Heart left ventricle (tissue), 16 donors: ENCODE measurements around the gene TRPM2. TPM values are rescaled to one million over a fixed set of nuclear protein-coding genes. Genes with fewer than 3 reads are reported as not detected.

Source experiments
- ATAC-seq, 4 donors: fragments of 200-7000 bp; cut with Tn5 transposase; one replicate each; pipeline ENCODE4 v1.9.1; 2020 to 2022; ENCODE audit warnings: moderate library complexity in 4 of 4, mild to moderate bottlenecking in 3 of 4, moderate number of reproducible peaks in 1 of 4
- DNase-seq, 5 donors: peaks; one replicate each; pipeline ENCODE4 v3.0.0-alpha.2; 2020
- H3K27ac ChIP-seq, 12 donors: fragments of 200-600 bp; sonication (generic) in 4 of 12; one replicate each; pipeline versions ENCODE4 v1.5.0 to v1.8.0; 2016 to 2022; ENCODE audit warnings: mild to moderate bottlenecking in 2 of 12
- H3K27me3 ChIP-seq, 9 donors: fragments of 200-600 bp; sonication (generic) in 2 of 9; one replicate each; pipeline versions ENCODE4 v1.5.1 to v1.8.0; 2016 to 2022; ENCODE audit warnings: mild to moderate bottlenecking in 3 of 9
- H3K36me3 ChIP-seq, 9 donors: fragments of 200-600 bp; sonication (generic) in 2 of 9; one replicate each; pipeline versions ENCODE4 v1.5.0 to v1.8.0; 2018 to 2022; ENCODE audit warnings: mild to moderate bottlenecking in 2 of 9
- H3K4me1 ChIP-seq, 12 donors: fragments of 200-600 bp; sonication (generic) in 4 of 12; one replicate each; pipeline versions ENCODE4 v1.5.0 to v1.8.0; 2016 to 2022; ENCODE audit warnings: mild to moderate bottlenecking in 3 of 12
- H3K4me3 ChIP-seq, 12 donors: fragments of 200-600 bp; sonication (generic) in 4 of 12; one replicate each; pipeline versions ENCODE4 v1.5.0 to v1.8.0; 2017 to 2022; ENCODE audit warnings: mild to moderate bottlenecking in 9 of 12, moderate library complexity in 4 of 12
- H3K9me3 ChIP-seq, 12 donors: fragments of 200-600 bp; sonication (generic) in 4 of 12; one replicate each; pipeline versions ENCODE4 v1.5.0 to v1.8.0; 2016 to 2022; ENCODE audit warnings: mild to moderate bottlenecking in 1 of 12
- CTCF ChIP-seq, 12 donors: fragments of 200-600 bp; sonication (generic) in 4 of 12; IDR thresholded peaks; one replicate each; pipeline versions ENCODE4 v1.5.0 to v1.8.0; 2018 to 2022; ENCODE audit warnings: antibody characterized with exemption in 12 of 12, mild to moderate bottlenecking in 5 of 12
- POLR2A ChIP-seq, 2 donors: fragments of 450-650 bp; IDR thresholded peaks; one replicate each; pipeline ENCODE4 v1.6.1; 2017; ENCODE audit warnings: antibody characterized with exemption in 2 of 2, mild to moderate bottlenecking in 2 of 2, moderate library complexity in 2 of 2
- WGBS, 4 donors: extraction: QIAGEN DNeasy Blood & Tissue Kit in 2 of 4; methylation state at CpG; one replicate each; pipeline versions ENCODE4 v1.1.5 to v1.1.7; 2013 to 2018; 5-methylcytosine and 5-hydroxymethylcytosine counted together
- intact Hi-C, 10 donors: fragments of 100-400 bp; cut with DNase I; formaldehyde crosslinking; loops; one replicate each; pipeline versions ENCODE4 v1.11.1 to v1.14.2; 2022
- polyA plus RNA-seq, 2 donors: library from polyadenylated mRNA; stranded (reverse); fragments of 200-250 nt; gene quantifications; one replicate each; pipeline ENCODE4 v1.2.3, GENCODE V29; 2013
- total RNA-seq, 9 donors: library from RNA; depleted of rRNA in 2 of 9; stranded (reverse); fragments of >200 nt in 2 of 9; fragmentation: NEBNext Ultra II Directional in 3 of 9; extraction: Animal tissue kit (Norgen Biotek cat#: 25700) in 3 of 9; gene quantifications; one replicate each; pipeline versions ENCODE4 v1.1.0 to v1.2.4, GENCODE V29; 2016 to 2023
- donor health status: ischemic (EF 13 %, LVEDD 7.1; RV severe dilation, severe dysfunction).
- donor health status: healthy with polysubstance abuse.
- donor health status: DM: no; HTN: yes; CAD: no.
- donor health status: DM: no; HTN: no; CAD: no.
- donor health status: ischemic (EF 25% LVEDD 6.9; RV normal size, moderate dysfunction).
- donor health status: ischemic (EF 25% LVEDD 5.7; RV mildly dilated, moderate dysfunction).
- donor health status: healthy.
- donor health status: DM: yes; HTN: yes; CAD: no.
- donor health status: ischemic (EF 35%, LVEDD 5.7; RV mildly dilated, moderate dysfunction).
- donor health status: nonischemic (EF 11% LVEDD 7.7; RV severe dilation, severe dysfunction).
- donor health status: DM: yes; HTN: yes; CAD: no.
- donor health status: PGD.
- donor health status: ischemic (EF 29% LVEDD 5.4; RV normal size, mild dysfunction).
- donor health status: nonischemic (EF 23%, LVEDD 6.1; RV moderate dilation, normal function).

Gene TRPM2
- total and polyA plus RNA-seq, 11 donors = 0.66 to 20.5 (median 1.2) TPM

GRCh38 chr21:44433791-44434567, 80.6 kb downstream of the TRPM2 start:
- ATAC-seq (no peak), DNase-seq (peak in 1 of 5 donors; percentile 47)
- no peaks in the 10 kb centered on the region for H3K27me3 ChIP-seq
- intact Hi-C loops = no loop called here
- peaks cover 0 to 12% (median 2%) of the 10 kb centered on the region in 12 donors for H3K4me1 ChIP-seq
- peaks cover 0 to 24% (median 10%) of the 10 kb centered on the region in 12 donors for H3K9me3 ChIP-seq
- H3K4me3 ChIP-seq = no peak overlapping the region
- peaks cover 0 to 23% (median 0%) of the 10 kb centered on the region in 9 donors for H3K36me3 ChIP-seq
- WGBS, 4 donors = 90 to 94% (median 93%) methylated on average over 39 of the region's 39 CpGs
- TF ChIP-seq POLR2A (IDR thresholded peaks at IDR 0.05) (no peak), CTCF (IDR thresholded peaks at IDR 0.05) (no peak)
- no peak overlapping the region for H3K27ac ChIP-seq

- no peak overlapping the region for H3K4me3 ChIP-seq
- WGBS, 4 donors = 40 to 84% (median 81%) methylated on average over 2 to 13 of the region's 13 CpGs
- H3K9me3 ChIP-seq = peaks cover 0 to 18% (median 6%) of the 10 kb centered on the region in 12 donors
- H3K36me3 ChIP-seq = peaks cover 0 to 26% (median 0%) of the 10 kb centered on the region in 9 donors
- peaks cover 0 to 17% (median 2%) of the 10 kb centered on the region in 12 donors for H3K4me1 ChIP-seq
- H3K27ac ChIP-seq = no peak overlapping the region
- peak in 2 of 5 donors; percentile 10 to 16 for DNase-seq
- ATAC-seq = no peak
- no peak for TF ChIP-seq CTCF (IDR thresholded peaks at IDR 0.05)
- TF ChIP-seq POLR2A (IDR thresholded peaks at IDR 0.05) = no peak
- intact Hi-C loops = no loop called here
- no peaks in the 10 kb centered on the region for H3K27me3 ChIP-seq
These were observed 81.1 kb downstream of the TRPM2 start for GRCh38 chr21:44434568-44434925.

- peaks cover 0 to 13% (median 1%) of the 10 kb centered on the region in 12 donors for H3K9me3 ChIP-seq
- WGBS, 4 donors = 86 to 92% (median 88%) methylated on average over 25 to 28 of the region's 28 CpGs
- DNase-seq (peak in 2 of 5 donors; percentile 11 to 40), ATAC-seq (no peak)
- no peaks in the 10 kb centered on the region for H3K27me3 ChIP-seq
- H3K27ac ChIP-seq = no peak overlapping the region
- peaks cover 0 to 17% (median 2%) of the 10 kb centered on the region in 12 donors for H3K4me1 ChIP-seq
- intact Hi-C loops = loop anchor here in 1 of 10 donors (5.0 kb wide), 1 partner anchor 48 kb away; no protein-coding TSS in a partner anchor
- TF ChIP-seq CTCF (IDR thresholded peaks at IDR 0.05) = no peak
- no peak for TF ChIP-seq POLR2A (IDR thresholded peaks at IDR 0.05)
- H3K4me3 ChIP-seq = no peak overlapping the region
- peaks cover 0 to 28% (median 0%) of the 10 kb centered on the region in 9 donors for H3K36me3 ChIP-seq
These were observed 81.7 kb downstream of the TRPM2 start for GRCh38 chr21:44434936-44435635.

- DNase-seq (peak in 2 of 5 donors; percentile 12 to 30), ATAC-seq (no peak)
- intact Hi-C loops = loop anchor here in 1 of 10 donors (5.0 kb wide), 1 partner anchor 49 kb away; no protein-coding TSS in a partner anchor
- Histone ChIP-seq H3K9me3 (peaks cover 0 to 6% (median 0%) of the 10 kb centered on the region in 12 donors), H3K27me3 (no peaks in the 10 kb centered on the region), H3K4me3 (no peak overlapping the region), H3K36me3 (peaks cover 0 to 32% (median 0%) of the 10 kb centered on the region in 9 donors), H3K4me1 (peaks cover 0 to 17% (median 2%) of the 10 kb centered on the region in 12 donors), H3K27ac (no peak overlapping the region)
- WGBS, 4 donors = 92 to 96% (median 93%) methylated on average over 11 to 13 of the region's 13 CpGs
- TF ChIP-seq POLR2A (IDR thresholded peaks at IDR 0.05) (no peak), CTCF (IDR thresholded peaks at IDR 0.05) (no peak)
These were observed 82.7 kb downstream of the TRPM2 start for GRCh38 chr21:44436111-44436611.
